ENCODE results near the gene MYO1E.

The MYO1E gene

DNA sequence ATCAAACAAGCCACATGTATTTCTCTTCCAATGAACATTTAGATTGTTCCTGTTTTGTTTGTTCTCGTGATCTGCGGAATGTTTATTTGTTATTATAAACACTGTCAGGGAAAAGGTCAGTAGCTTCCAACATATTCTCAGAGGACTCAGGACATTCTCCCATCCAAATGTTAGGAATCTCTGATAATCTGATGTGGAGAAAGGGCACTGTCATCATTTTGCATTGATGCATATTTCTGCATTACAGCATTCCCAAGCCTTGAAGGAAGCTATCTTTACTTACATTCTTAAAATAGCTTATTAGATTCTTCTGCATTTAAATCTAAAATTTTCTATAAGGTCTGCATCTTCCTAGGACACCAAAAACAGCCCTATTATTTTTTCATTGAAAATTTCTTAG lies 10.3 kb downstream of the MYO1E start:
- H3K4me3 ChIP-seq (replicated peaks; ENCODE audit: low read depth, low read length) = no peak overlapping the region
- DNase-seq (ENCODE audit: low read depth) = no peak
- TF ChIP-seq, protein P1, sequence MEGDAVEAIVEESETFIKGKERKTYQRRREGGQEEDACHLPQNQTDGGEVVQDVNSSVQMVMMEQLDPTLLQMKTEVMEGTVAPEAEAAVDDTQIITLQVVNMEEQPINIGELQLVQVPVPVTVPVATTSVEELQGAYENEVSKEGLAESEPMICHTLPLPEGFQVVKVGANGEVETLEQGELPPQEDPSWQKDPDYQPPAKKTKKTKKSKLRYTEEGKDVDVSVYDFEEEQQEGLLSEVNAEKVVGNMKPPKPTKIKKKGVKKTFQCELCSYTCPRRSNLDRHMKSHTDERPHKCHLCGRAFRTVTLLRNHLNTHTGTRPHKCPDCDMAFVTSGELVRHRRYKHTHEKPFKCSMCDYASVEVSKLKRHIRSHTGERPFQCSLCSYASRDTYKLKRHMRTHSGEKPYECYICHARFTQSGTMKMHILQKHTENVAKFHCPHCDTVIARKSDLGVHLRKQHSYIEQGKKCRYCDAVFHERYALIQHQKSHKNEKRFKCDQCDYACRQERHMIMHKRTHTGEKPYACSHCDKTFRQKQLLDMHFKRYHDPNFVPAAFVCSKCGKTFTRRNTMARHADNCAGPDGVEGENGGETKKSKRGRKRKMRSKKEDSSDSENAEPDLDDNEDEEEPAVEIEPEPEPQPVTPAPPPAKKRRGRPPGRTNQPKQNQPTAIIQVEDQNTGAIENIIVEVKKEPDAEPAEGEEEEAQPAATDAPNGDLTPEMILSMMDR (IDR thresholded peaks at IDR 0.05; ENCODE audit: low read length, missing control alignments) = no peak

DNA sequence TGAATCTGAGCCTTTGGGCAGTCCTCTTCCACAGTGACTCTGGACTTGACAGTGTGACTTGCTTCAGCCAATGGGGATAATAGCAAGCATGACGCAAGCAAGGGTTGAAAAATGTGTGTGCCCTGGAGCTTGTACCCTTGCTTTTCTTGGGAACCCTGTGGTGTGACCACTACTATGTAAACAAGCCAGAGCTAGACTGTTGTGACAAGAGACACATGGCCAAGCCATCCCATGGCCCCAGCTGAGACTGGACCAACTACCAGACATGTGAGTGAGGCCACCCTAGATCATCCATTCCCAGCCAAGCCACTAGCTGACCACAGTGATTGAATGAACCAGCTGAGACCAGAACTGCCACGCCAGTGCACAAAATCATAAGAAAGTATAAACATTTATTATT lies 11.8 kb downstream of the MYO1E start:
- DNase-seq (ENCODE audit: low read depth) = no peak
- TF ChIP-seq, protein P1 (IDR thresholded peaks at IDR 0.05; ENCODE audit: low read length, missing control alignments) = no peak
- H3K4me3 ChIP-seq (replicated peaks; ENCODE audit: low read depth, low read length) = no peak overlapping the region

DNA sequence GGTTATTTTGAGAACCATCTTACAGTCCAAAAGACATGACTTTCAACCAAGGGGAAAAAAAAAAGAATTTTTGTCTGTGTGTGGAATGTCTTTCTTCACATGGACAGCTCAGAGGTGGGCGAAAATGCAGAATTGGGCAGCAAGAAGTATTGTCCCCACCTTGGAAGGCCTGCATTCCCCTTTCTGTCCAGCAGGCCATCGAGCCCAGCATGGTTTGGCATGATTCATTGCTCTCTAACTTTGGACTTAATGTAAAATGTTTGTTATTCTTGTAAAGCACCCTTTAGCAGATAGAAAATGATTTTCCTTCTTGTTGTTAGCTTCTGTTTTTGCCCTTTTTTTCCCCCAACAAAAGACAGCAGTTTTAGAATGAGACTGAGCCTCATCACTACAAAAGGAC lies 12.4 kb downstream of the MYO1E start:
- no peak overlapping the region for H3K4me3 ChIP-seq (replicated peaks; ENCODE audit: low read depth, low read length)
- DNase-seq (ENCODE audit: low read depth) = no peak
- TF ChIP-seq, protein P1 (IDR thresholded peaks at IDR 0.05; ENCODE audit: low read length, missing control alignments) = peak; percentile 31

DNA sequence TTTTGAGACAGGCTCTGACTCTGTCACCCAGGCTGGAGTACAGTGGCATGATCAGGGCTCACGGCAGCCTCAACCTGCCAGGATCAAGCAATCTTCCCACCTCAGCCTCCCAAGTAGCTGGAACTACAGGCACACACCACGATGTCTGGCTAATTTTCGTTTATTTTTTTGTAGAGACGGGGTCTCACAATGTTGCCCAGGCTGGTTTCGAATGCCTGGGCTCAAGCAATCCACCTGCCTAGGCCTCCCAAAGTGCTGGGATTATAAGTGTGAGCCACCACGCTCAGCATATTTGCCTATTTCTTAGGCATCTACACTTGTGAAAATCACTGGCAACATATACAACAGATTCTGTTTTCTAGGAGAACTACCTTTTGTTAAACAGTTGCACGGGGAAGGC lies 16.9 kb downstream of the MYO1E start:
- no peak for DNase-seq (ENCODE audit: low read depth)
- H3K4me3 ChIP-seq (replicated peaks; ENCODE audit: low read depth, low read length) = no peak overlapping the region
- TF ChIP-seq, protein P1 (IDR thresholded peaks at IDR 0.05; ENCODE audit: low read length, missing control alignments) = no peak

DNA sequence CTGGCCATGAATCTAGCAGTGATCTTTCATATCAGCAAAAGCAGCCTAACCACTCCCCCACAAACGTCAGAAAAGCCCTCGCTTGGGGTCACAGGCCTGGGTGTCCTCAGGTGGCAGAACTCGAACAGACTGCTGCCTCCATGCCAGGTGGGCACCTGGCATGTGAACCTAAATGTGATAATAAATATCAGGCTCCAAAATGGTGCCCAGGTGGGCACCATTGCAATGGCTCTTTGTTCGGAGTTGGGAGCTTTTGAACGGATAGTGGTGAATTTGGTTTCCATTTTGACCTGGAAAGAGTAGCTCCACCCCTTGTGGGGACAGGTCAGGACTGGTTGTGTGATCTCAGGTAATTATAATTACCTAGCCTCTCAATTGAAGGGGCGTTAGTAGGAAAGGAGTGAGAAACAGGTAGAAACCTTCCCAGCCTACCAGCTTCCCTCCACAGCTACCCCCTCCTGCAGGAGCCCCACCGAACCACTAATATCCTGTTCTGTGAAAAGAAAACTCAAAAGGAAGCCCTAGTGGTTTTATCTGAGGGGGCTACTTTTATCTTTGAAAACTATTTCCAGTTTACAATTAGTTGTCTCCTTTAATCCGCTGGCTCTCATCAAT lies 18.1 kb downstream of the MYO1E start:
- TF ChIP-seq, protein P1 (IDR thresholded peaks at IDR 0.05; ENCODE audit: low read length, missing control alignments) = no peak
- H3K4me3 ChIP-seq (replicated peaks; ENCODE audit: low read depth, low read length) = no peak overlapping the region
- DNase-seq (ENCODE audit: low read depth) = no peak

DNA sequence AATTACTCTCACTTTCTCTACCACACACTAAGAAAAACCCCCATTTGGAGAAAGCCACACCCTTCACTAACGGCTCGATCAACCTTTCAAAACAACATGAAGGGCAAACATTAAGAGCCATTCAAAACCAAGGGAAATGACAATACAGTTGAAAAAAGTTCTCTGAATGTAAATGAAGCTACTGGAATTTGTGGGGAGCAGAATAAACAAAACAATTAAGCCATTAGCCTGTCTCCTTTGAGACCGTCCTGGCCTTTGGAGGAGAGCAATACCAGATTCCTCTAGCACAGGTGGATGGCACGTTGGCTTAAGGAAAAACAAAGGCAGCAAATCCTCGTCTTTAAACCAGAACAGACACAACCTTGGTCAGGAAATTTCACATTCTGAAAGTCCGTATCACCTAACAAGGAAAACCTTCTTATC lies 18.7 kb downstream of the MYO1E start:
- H3K4me3 ChIP-seq (replicated peaks; ENCODE audit: low read depth, low read length) = no peak overlapping the region
- TF ChIP-seq, protein P1 (IDR thresholded peaks at IDR 0.05; ENCODE audit: low read length, missing control alignments) = no peak
- DNase-seq (ENCODE audit: low read depth) = no peak

DNA sequence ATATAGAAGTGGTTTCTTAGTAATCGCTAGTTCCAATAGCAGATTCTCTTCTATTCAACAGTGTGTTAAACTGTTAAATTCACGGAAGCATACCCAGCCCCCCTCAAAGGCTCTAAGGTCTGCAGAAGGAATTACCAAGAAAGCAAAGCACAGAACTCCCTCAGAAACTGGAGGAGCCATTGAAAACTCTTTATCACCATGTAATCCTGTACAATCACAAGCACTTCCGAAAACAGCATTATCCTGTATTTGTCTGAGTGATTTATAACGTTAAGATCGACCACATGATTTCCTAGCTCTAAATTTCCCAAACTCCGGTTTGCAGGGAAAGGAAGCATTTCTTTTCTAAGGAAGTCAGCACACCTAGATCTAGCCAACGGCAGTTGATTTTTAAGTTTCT lies 20.0 kb downstream of the MYO1E start:
- no peak for DNase-seq (ENCODE audit: low read depth)
- H3K4me3 ChIP-seq (replicated peaks; ENCODE audit: low read depth, low read length) = no peak overlapping the region
- TF ChIP-seq, protein P1 (IDR thresholded peaks at IDR 0.05; ENCODE audit: low read length, missing control alignments) = no peak
